Measurements from ENCODE around the gene PEX14. TPM values are rescaled to one million over a fixed set of nuclear protein-coding genes. Genes with fewer than 3 reads are reported as not detected.

PEX14 gene
- total and polyA plus RNA-seq, 9 of the 15 experiments (the other 6 are each of a cell fraction or from before 2014, with no cell fraction given) = 2.6 to 45.7 (median 22.7) TPM

DNA sequence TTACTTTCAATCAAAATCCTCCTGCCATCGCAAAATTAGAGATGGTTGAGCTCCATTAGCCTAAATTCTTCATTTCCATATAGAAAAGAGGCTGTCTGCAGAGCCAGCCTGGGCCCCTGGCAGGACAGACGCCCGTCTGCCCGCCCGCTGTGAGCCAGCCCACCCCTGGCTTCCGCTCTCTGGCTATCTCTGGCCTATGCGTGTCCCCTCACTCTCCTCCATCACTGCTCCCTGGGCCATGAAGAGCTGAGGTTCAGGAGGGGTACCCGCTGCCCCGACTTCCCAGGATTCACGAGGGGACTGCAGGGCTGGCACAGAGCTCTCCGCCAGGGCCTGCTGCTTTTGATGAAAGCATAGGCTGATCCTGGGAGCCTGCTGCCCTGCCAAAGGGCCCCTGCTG is 204.1 kb downstream of the PEX14 start:
- BruUV-seq (replicated peaks) = no TSS peak
- Histone ChIP-seq H3K9ac (ENCODE audit: insufficient read depth in 1 of 2, low read depth in 2 of 2, low read length in 2 of 2) (no peak overlapping the region), H3K4me3 (no peak overlapping the region), H3K79me2 (ENCODE audit: control insufficient read depth, insufficient read depth, low read length) (no peaks in the 10 kb centered on the region), H3K9me1 (ENCODE audit: control insufficient read depth, insufficient read depth, low read length) (no peaks in the 10 kb centered on the region), H3K4me2 (ENCODE audit: insufficient read depth, low read length) (no peak overlapping the region), H3K9me3 (replicated peaks; ENCODE audit: control insufficient read depth, insufficient read depth, low read depth, low read length) (no peaks in the 10 kb centered on the region), H2AFZ (ENCODE audit: low read depth, low read length) (no peak overlapping the region), H3K4me1 (replicated peaks in 1 of 2; ENCODE audit: control insufficient read depth in 2 of 2, insufficient read depth in 2 of 2, low read length in 2 of 2) (peaks cover 5 to 55% of the 10 kb centered on the region in 2 experiments; a peak in 3 of 5 replicates), H4K20me1 (replicated peaks; ENCODE audit: control insufficient read depth, insufficient read depth, low read length) (peaks cover 37% of the 10 kb centered on the region), H3K36me3 (ENCODE audit: control insufficient read depth, insufficient read depth, low read length) (no peaks in the 10 kb centered on the region), H3K27me3 (ENCODE audit: control insufficient read depth in 2 of 2, insufficient read depth in 2 of 2, low read length in 2 of 2) (peaks cover 31 to 82% of the 10 kb centered on the region in 2 experiments), H3K27ac (ENCODE audit: extremely low read depth, low read depth, low read length) (no peak overlapping the region)
- ChIA-PET POLR2A (interaction anchor here (0.7 to 1.2 kb wide), 4 partner anchors 10 to 980 kb away, joined by 3 to 5 read pairs (median 4); no protein-coding TSS in a partner anchor), CTCF (ENCODE audit: low intra/inter-chr PET ratio) (no interaction called here)
- no peak for TF ChIP-seq GABPB1 (CRISPR knock-in tag; IDR thresholded peaks at IDR 0.05)
- TF ChIP-seq RFX7 (CRISPR knock-in tag; IDR thresholded peaks at IDR 0.05) = no peak
- TF ChIP-seq, protein P1, sequence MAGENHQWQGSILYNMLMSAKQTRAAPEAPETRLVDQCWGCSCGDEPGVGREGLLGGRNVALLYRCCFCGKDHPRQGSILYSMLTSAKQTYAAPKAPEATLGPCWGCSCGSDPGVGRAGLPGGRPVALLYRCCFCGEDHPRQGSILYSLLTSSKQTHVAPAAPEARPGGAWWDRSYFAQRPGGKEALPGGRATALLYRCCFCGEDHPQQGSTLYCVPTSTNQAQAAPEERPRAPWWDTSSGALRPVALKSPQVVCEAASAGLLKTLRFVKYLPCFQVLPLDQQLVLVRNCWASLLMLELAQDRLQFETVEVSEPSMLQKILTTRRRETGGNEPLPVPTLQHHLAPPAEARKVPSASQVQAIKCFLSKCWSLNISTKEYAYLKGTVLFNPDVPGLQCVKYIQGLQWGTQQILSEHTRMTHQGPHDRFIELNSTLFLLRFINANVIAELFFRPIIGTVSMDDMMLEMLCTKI (IDR thresholded peaks at IDR 0.05; ENCODE audit: partially characterized antibody) = no peak
- TF ChIP-seq HDAC3 (IDR thresholded peaks at IDR 0.05; ENCODE audit: borderline replicate concordance, partially characterized antibody) = no peak
- no peak for TF ChIP-seq SMAD4 (CRISPR knock-in tag; conservative IDR thresholded peaks at IDR 0.05)
- no peak for FAIRE-seq
- intact Hi-C loops (cut with micrococcal nuclease) = no loop called here
- no peak for DNase-seq (ENCODE audit: extremely low read depth in 1 of 4, low spot score in 3 of 4)
- WGBS (ENCODE audit: insufficient coverage, low coverage, missing lambda C conversion rate) = 35% methylated on average over 11 of the region's 11 CpGs
- in situ Hi-C loops (cut with MboI) = no loop called here
- ATAC-seq = no peak
